ENCODE measurements around the gene SOX13.
"Not testable (repeated sequence)": the region's sequence is repeated elsewhere in the genome, so short reads cannot be mapped to it uniquely, and the experiment has no call there.

SOX13 gene

GRCh38 chr1:204098683-204099082, 25.8 kb downstream of the SOX13 start:
- no peak for DNase-seq (ENCODE audit: low read depth)
- no peak for TF ChIP-seq CTCF (conservative IDR thresholded peaks at IDR 0.05; ENCODE audit: low read depth, low read length)
- H3K4me3 ChIP-seq (ENCODE audit: low read depth, low read length), result no peak overlapping the region

- DNase-seq (ENCODE audit: low read depth); H3K4me3 ChIP-seq (ENCODE audit: low read depth, low read length): not testable (repeated sequence)
Measured at GRCh38 chr1:204099754-204100153, 26.8 kb downstream of the SOX13 start.

- TF ChIP-seq CTCF (conservative IDR thresholded peaks at IDR 0.05; ENCODE audit: low read depth, low read length), result no peak
- no peak overlapping the region for H3K4me3 ChIP-seq (ENCODE audit: low read depth, low read length)
- DNase-seq (ENCODE audit: low read depth), result no peak
Measured at GRCh38 chr1:204102029-204102611, 29.2 kb downstream of the SOX13 start.

GRCh38 chr1:204102739-204103430, 30.0 kb downstream of the SOX13 start:
- TF ChIP-seq CTCF (conservative IDR thresholded peaks at IDR 0.05; ENCODE audit: low read depth, low read length), result no peak
- peak; percentile 46 for DNase-seq (ENCODE audit: low read depth)
- H3K4me3 ChIP-seq (ENCODE audit: low read depth, low read length), result no peak overlapping the region

GRCh38 chr1:204103431-204103741, 30.5 kb downstream of the SOX13 start:
- no peak overlapping the region for H3K4me3 ChIP-seq (ENCODE audit: low read depth, low read length)
- peak; percentile 45 for DNase-seq (ENCODE audit: low read depth)
- no peak for TF ChIP-seq CTCF (conservative IDR thresholded peaks at IDR 0.05; ENCODE audit: low read depth, low read length)

GRCh38 chr1:204104331-204105130, 31.6 kb downstream of the SOX13 start:
- no peak for TF ChIP-seq CTCF (conservative IDR thresholded peaks at IDR 0.05; ENCODE audit: low read depth, low read length)
- DNase-seq (ENCODE audit: low read depth), result peak; percentile 39
- no peak overlapping the region for H3K4me3 ChIP-seq (ENCODE audit: low read depth, low read length)

GRCh38 chr1:204105131-204105515, 32.2 kb downstream of the SOX13 start:
- no peak for TF ChIP-seq CTCF (conservative IDR thresholded peaks at IDR 0.05; ENCODE audit: low read depth, low read length)
- no peak overlapping the region for H3K4me3 ChIP-seq (ENCODE audit: low read depth, low read length)
- no peak for DNase-seq (ENCODE audit: low read depth)

All from choroid plexus epithelial cell (primary cell).